Astrocyte (in vitro differentiated cells and primary cell): Measurements from ENCODE around the gene RPL3. TPM values are rescaled to one million over a fixed set of nuclear protein-coding genes. Genes with fewer than 3 reads are reported as not detected.

Experiments
- DNase-seq: peaks from one replicate; pipeline ENCODE4 v3.0.0-alpha.2; 2010; ENCODE audit warnings: low read depth
- FAIRE-seq: peaks from 2 replicates; lab custom pipeline; 2011; peaks lifted over from hg19 to GRCh38; lab: Jason Lieb, UNC
- H2AFZ ChIP-seq: 2 replicates; pipeline ENCODE4 v1.6.0; 2012; ENCODE audit warnings: low read depth, low read length, inconsistent platforms
- H3K27ac ChIP-seq: 2 replicates; pipeline ENCODE4 v1.5.1; 2011; ENCODE audit warnings: low read depth, low read length, inconsistent platforms
- H3K27me3 ChIP-seq: 2 replicates; pipeline ENCODE4 v1.6.0; 2011; ENCODE audit warnings: low read length, inconsistent platforms; ENCODE audit not compliant: insufficient read depth
- H3K36me3 ChIP-seq: 2 replicates; pipeline ENCODE4 v1.5.1; 2011; ENCODE audit warnings: low read length, inconsistent platforms; ENCODE audit not compliant: insufficient read depth
- H3K4me1 ChIP-seq: 2 replicates; pipeline ENCODE4 v1.5.1; 2011; ENCODE audit warnings: low read length, inconsistent platforms; ENCODE audit not compliant: insufficient read depth
- H3K4me2 ChIP-seq: 2 replicates; pipeline ENCODE4 v1.6.0; 2012; ENCODE audit warnings: low read length, inconsistent platforms
- H3K4me3 ChIP-seq: 2 replicates; pipeline ENCODE4 v1.5.1; 2011; ENCODE audit warnings: low read depth, mild to moderate bottlenecking, low read length, inconsistent platforms; ENCODE audit not compliant: insufficient read depth
- H3K79me2 ChIP-seq: 2 replicates; pipeline ENCODE4 v1.6.0; 2012; ENCODE audit warnings: mild to moderate bottlenecking, low read length, inconsistent platforms; ENCODE audit not compliant: insufficient read depth
- H3K9ac ChIP-seq: 2 replicates; pipeline ENCODE4 v1.6.0; 2012; ENCODE audit warnings: mild to moderate bottlenecking, low read length, inconsistent platforms
- H3K9me3 ChIP-seq: 2 replicates; pipeline ENCODE4 v1.5.1; 2012; ENCODE audit warnings: low read depth, mild to moderate bottlenecking, low read length, inconsistent platforms; ENCODE audit not compliant: insufficient read depth
- H4K20me1 ChIP-seq: 2 replicates; pipeline ENCODE4 v1.6.0; 2012; ENCODE audit warnings: low read length, inconsistent platforms; ENCODE audit not compliant: insufficient read depth
- H3K27ac Mint-ChIP-seq: one replicate; pipeline ENCODE4 v1.8.0; 2021; ENCODE audit warnings: mild to moderate bottlenecking, mixed read lengths; ENCODE audit not compliant: unreplicated experiment
- H3K27me3 Mint-ChIP-seq: one replicate; pipeline ENCODE4 v1.8.0; 2021; ENCODE audit warnings: low read depth, mixed read lengths; ENCODE audit not compliant: unreplicated experiment
- H3K36me3 Mint-ChIP-seq: one replicate; pipeline ENCODE4 v1.8.0; 2021; ENCODE audit warnings: low read depth, mixed read lengths; ENCODE audit not compliant: unreplicated experiment
- H3K4me1 Mint-ChIP-seq: one replicate; pipeline ENCODE4 v1.8.0; 2021; ENCODE audit warnings: low read depth, mixed read lengths; ENCODE audit not compliant: unreplicated experiment
- H3K4me3 Mint-ChIP-seq: one replicate; pipeline ENCODE4 v1.8.0; 2021; ENCODE audit warnings: mild to moderate bottlenecking, moderate library complexity, mixed read lengths; ENCODE audit not compliant: unreplicated experiment
- H3K9me3 Mint-ChIP-seq: one replicate; pipeline ENCODE4 v1.8.0; 2021; ENCODE audit warnings: mild to moderate bottlenecking, mixed read lengths; ENCODE audit not compliant: unreplicated experiment
- EZH2 ChIP-seq: IDR thresholded peaks from 2 replicates; pipeline ENCODE4 v1.6.1; 2012; ENCODE audit warnings: mild to moderate bottlenecking, low read length, inconsistent platforms; ENCODE audit not compliant: insufficient read depth
- total RNA-seq: library from RNA; stranded (reverse); gene quantifications from 2 replicates; pipeline ENCODE4 v1.2.1, GENCODE V29; 2021
- TF ChIP-seq, protein P1 (sequence below): IDR thresholded peaks from 2 replicates; pipeline ENCODE4 v1.5.1; 2011; ENCODE audit warnings: low read depth, mild to moderate bottlenecking, inconsistent platforms, low read length, moderate library complexity; ENCODE audit not compliant: insufficient read depth

RPL3 gene
- total RNA-seq, 1 donor from 2014 or later, result 1,182 TPM

GRCh38 chr22:39275814-39276439 is 43.5 kb downstream of the RPL3 start:
- H3K4me1 ChIP-seq, result peaks cover 6% of the 10 kb centered on the region
- no peak overlapping the region for H3K27ac ChIP-seq
- Mint-ChIP-seq H3K27ac (no peak overlapping the region), H3K36me3 (peaks cover 3% of the 10 kb centered on the region), H3K27me3 (peaks cover 8% of the 10 kb centered on the region), H3K4me3 (no peak overlapping the region), H3K4me1 (no peaks in the 10 kb centered on the region), H3K9me3 (peaks cover 8% of the 10 kb centered on the region)
- peaks cover 7% of the 10 kb centered on the region for H3K9me3 ChIP-seq
- H2AFZ ChIP-seq, result no peak overlapping the region
- no peaks in the 10 kb centered on the region for H3K79me2 ChIP-seq
- no peak for FAIRE-seq
- H3K4me3 ChIP-seq, result no peak overlapping the region
- TF ChIP-seq EZH2, result no peak
- TF ChIP-seq, protein P1, sequence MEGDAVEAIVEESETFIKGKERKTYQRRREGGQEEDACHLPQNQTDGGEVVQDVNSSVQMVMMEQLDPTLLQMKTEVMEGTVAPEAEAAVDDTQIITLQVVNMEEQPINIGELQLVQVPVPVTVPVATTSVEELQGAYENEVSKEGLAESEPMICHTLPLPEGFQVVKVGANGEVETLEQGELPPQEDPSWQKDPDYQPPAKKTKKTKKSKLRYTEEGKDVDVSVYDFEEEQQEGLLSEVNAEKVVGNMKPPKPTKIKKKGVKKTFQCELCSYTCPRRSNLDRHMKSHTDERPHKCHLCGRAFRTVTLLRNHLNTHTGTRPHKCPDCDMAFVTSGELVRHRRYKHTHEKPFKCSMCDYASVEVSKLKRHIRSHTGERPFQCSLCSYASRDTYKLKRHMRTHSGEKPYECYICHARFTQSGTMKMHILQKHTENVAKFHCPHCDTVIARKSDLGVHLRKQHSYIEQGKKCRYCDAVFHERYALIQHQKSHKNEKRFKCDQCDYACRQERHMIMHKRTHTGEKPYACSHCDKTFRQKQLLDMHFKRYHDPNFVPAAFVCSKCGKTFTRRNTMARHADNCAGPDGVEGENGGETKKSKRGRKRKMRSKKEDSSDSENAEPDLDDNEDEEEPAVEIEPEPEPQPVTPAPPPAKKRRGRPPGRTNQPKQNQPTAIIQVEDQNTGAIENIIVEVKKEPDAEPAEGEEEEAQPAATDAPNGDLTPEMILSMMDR, result no peak
- no peak overlapping the region for H3K9ac ChIP-seq
- DNase-seq, result no peak
- H3K27me3 ChIP-seq, result no peaks in the 10 kb centered on the region
- no peaks in the 10 kb centered on the region for H4K20me1 ChIP-seq
- no peak overlapping the region for H3K4me2 ChIP-seq
- H3K36me3 ChIP-seq, result no peaks in the 10 kb centered on the region

- H2AFZ ChIP-seq, result no peak overlapping the region
- H4K20me1 ChIP-seq, result no peaks in the 10 kb centered on the region
- peaks cover 7% of the 10 kb centered on the region for H3K9me3 ChIP-seq
- H3K36me3 ChIP-seq, result no peaks in the 10 kb centered on the region
- no peak overlapping the region for H3K27ac ChIP-seq
- H3K9ac ChIP-seq, result no peak overlapping the region
- peaks cover 9% of the 10 kb centered on the region for H3K9me3 Mint-ChIP-seq
- peaks cover 3% of the 10 kb centered on the region for H3K36me3 Mint-ChIP-seq
- no peaks in the 10 kb centered on the region for H3K4me1 Mint-ChIP-seq
- DNase-seq (no peak), FAIRE-seq (no peak)
- H3K79me2 ChIP-seq, result no peaks in the 10 kb centered on the region
- H3K27me3 Mint-ChIP-seq, result peaks cover 3% of the 10 kb centered on the region
- no peak for TF ChIP-seq EZH2
- no peak overlapping the region for H3K27ac Mint-ChIP-seq
- H3K4me2 ChIP-seq, result no peak overlapping the region
- H3K27me3 ChIP-seq, result no peaks in the 10 kb centered on the region
- no peak overlapping the region for H3K4me3 ChIP-seq
- no peak overlapping the region for H3K4me3 Mint-ChIP-seq
- H3K4me1 ChIP-seq, result peaks cover 6% of the 10 kb centered on the region
Observed at GRCh38 chr22:39273950-39274887, 45.2 kb downstream of the RPL3 start.

DNA sequence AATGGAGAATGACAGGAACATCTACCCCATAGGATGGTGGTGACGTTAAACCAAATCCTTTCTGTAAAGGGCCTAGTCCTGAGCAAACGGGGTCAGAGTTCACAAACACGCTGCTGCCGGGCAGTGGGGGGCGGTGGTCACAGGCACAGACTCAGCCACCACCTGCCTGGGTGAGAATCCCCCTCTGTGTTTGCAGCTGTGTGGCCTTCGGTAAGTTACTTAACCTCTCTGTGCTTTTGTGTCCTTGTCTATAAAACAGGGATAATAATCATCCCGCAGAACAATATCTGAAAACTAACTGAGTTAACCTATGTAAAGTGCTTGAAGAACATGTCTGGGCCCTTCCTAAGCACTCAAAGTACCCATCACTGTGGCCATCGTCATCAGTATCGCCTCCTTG is 48.6 kb downstream of the RPL3 start:
- Histone ChIP-seq H3K9ac (no peak overlapping the region), H3K4me1 (peaks cover 5% of the 10 kb centered on the region), H2AFZ (no peak overlapping the region), H3K4me2 (no peak overlapping the region), H3K27me3 (no peaks in the 10 kb centered on the region), H3K4me3 (no peak overlapping the region), H4K20me1 (no peaks in the 10 kb centered on the region), H3K27ac (no peak overlapping the region), H3K36me3 (no peaks in the 10 kb centered on the region), H3K9me3 (peaks cover 3% of the 10 kb centered on the region), H3K79me2 (no peaks in the 10 kb centered on the region)
- DNase-seq (no peak), FAIRE-seq (no peak)
- Mint-ChIP-seq H3K9me3 (peaks cover 9% of the 10 kb centered on the region), H3K27ac (no peak overlapping the region), H3K4me3 (no peak overlapping the region), H3K4me1 (peaks cover 3% of the 10 kb centered on the region), H3K36me3 (no peaks in the 10 kb centered on the region), H3K27me3 (peaks cover 2% of the 10 kb centered on the region)
- TF ChIP-seq, protein P1, result no peak
- TF ChIP-seq EZH2, result no peak
